GM18873 (cell line): Measurements from ENCODE around the gene RASGRP3.
A peak's percentile ranks its signal among the peaks of the same experiment; 100 is the strongest.

ENCODE experiments used
- ATAC-seq: cut with Tn5 transposase; IDR thresholded peaks from one replicate; pipeline ENCODE4 v1.9.1; 2021; ENCODE audit warnings: mild to moderate bottlenecking, moderate library complexity, moderate number of reproducible peaks; ENCODE audit not compliant: unreplicated experiment, low FRiP score

Gene RASGRP3

GRCh38 chr2:33489835-33490431 lies 13.5 kb downstream of the RASGRP3 start:
- ATAC-seq = no peak

GRCh38 chr2:33491441-33492084 lies 15.1 kb downstream of the RASGRP3 start:
- ATAC-seq = no peak

- ATAC-seq = no peak
Measured at GRCh38 chr2:33492399-33493134, 16.1 kb downstream of the RASGRP3 start.

- ATAC-seq = peak; percentile 62
Measured at GRCh38 chr2:33494155-33494779, 17.8 kb downstream of the RASGRP3 start.

- ATAC-seq = no peak
Measured at GRCh38 chr2:33494877-33495641, 18.6 kb downstream of the RASGRP3 start.

- no peak for ATAC-seq
Measured at GRCh38 chr2:33495683-33496082, 19.2 kb downstream of the RASGRP3 start.

- no peak for ATAC-seq
Measured at GRCh38 chr2:33496150-33496549, 19.7 kb downstream of the RASGRP3 start.

- no peak for ATAC-seq
Measured at GRCh38 chr2:33496726-33497125, 20.3 kb downstream of the RASGRP3 start.

GRCh38 chr2:33497221-33497650 lies 20.8 kb downstream of the RASGRP3 start:
- peak; percentile 41 for ATAC-seq

- no peak for ATAC-seq
Measured at GRCh38 chr2:33498291-33498956, 22.0 kb downstream of the RASGRP3 start.

GRCh38 chr2:33500177-33500576 lies 23.7 kb downstream of the RASGRP3 start:
- no peak for ATAC-seq

GRCh38 chr2:33502025-33502424 lies 25.6 kb downstream of the RASGRP3 start:
- no peak for ATAC-seq

- no peak for ATAC-seq
Measured at GRCh38 chr2:33503002-33503401, 26.6 kb downstream of the RASGRP3 start.

- no peak for ATAC-seq
Measured at GRCh38 chr2:33505966-33506365, 29.5 kb downstream of the RASGRP3 start.

- no peak for ATAC-seq
Measured at GRCh38 chr2:33509908-33510585, 33.6 kb downstream of the RASGRP3 start.

GRCh38 chr2:33510586-33510968 lies 34.1 kb downstream of the RASGRP3 start:
- no peak for ATAC-seq

GRCh38 chr2:33511141-33511540 lies 34.7 kb downstream of the RASGRP3 start:
- no peak for ATAC-seq

GRCh38 chr2:33512112-33512511 lies 35.7 kb downstream of the RASGRP3 start:
- no peak for ATAC-seq

- ATAC-seq = no peak
Measured at GRCh38 chr2:33513480-33513879, 37.0 kb downstream of the RASGRP3 start.
